ENCODE results near the gene SEZ6L2. TPM values are rescaled to one million over a fixed set of nuclear protein-coding genes. Genes with fewer than 3 reads are reported as not detected.

The SEZ6L2 gene
- total and polyA plus RNA-seq, 9 of the 15 experiments (the other 6 are each of a cell fraction or from before 2014, with no cell fraction given), result 0.10 to 2.1 (median 0.72) TPM

- no peak for TF ChIP-seq NR2C1 (IDR thresholded peaks at IDR 0.05)
- no peak for TF ChIP-seq NR2C1 (tag; IDR thresholded peaks at IDR 0.05)
- TF ChIP-seq ZNF165 (CRISPR knock-in tag; IDR thresholded peaks at IDR 0.05; ENCODE audit: borderline replicate concordance), result no peak
- no peak for TF ChIP-seq ZNF77 (CRISPR knock-in tag; IDR thresholded peaks at IDR 0.05)
- no peak for TF ChIP-seq POLR2B (IDR thresholded peaks at IDR 0.05; ENCODE audit: low read depth, partially characterized antibody)
- TF ChIP-seq ZNF780A (CRISPR knock-in tag; IDR thresholded peaks at IDR 0.05), result no peak
- TF ChIP-seq ZNF395 (CRISPR knock-in tag; IDR thresholded peaks at IDR 0.05), result no peak
Measured at GRCh38 chr16:29883987-29884386, 15.4 kb downstream of the SEZ6L2 start (continued).

- Histone ChIP-seq H3K27me3 (ENCODE audit: control insufficient read depth in 2 of 2, insufficient read depth in 2 of 2, low read length in 2 of 2) (peaks cover 8 to 17% of the 10 kb centered on the region in 2 experiments; a peak in 4 of 5 replicates), H3K4me1 (replicated peaks in 1 of 2; ENCODE audit: control insufficient read depth in 2 of 2, insufficient read depth in 2 of 2, low read length in 2 of 2) (peaks cover 5 to 20% of the 10 kb centered on the region in 2 experiments; a peak in 3 of 5 replicates), H3K9me3 (replicated peaks; ENCODE audit: control insufficient read depth, insufficient read depth, low read depth, low read length) (no peaks in the 10 kb centered on the region), H2AFZ (ENCODE audit: low read depth, low read length) (no peak overlapping the region), H3K79me2 (ENCODE audit: control insufficient read depth, insufficient read depth, low read length) (no peaks in the 10 kb centered on the region), H3K27ac (ENCODE audit: extremely low read depth, low read depth, low read length) (no peak overlapping the region), H3K4me2 (ENCODE audit: insufficient read depth, low read length) (no peak overlapping the region), H3K36me3 (ENCODE audit: control insufficient read depth, insufficient read depth, low read length) (no peaks in the 10 kb centered on the region), H3K9me1 (ENCODE audit: control insufficient read depth, insufficient read depth, low read length) (no peaks in the 10 kb centered on the region), H3K9ac (ENCODE audit: insufficient read depth in 1 of 2, low read depth in 2 of 2, low read length in 2 of 2) (no peak overlapping the region), H3K4me3 (no peak overlapping the region), H4K20me1 (replicated peaks; ENCODE audit: control insufficient read depth, insufficient read depth, low read length) (no peaks in the 10 kb centered on the region)
- ChIA-PET CTCF (ENCODE audit: low intra/inter-chr PET ratio) (no interaction called here), POLR2A (interaction anchor here (0.8 kb wide), 1 partner anchor 18 kb away, joined by 4 read pairs; the partner anchor contains the start of gene SEZ6L2)
- TF ChIP-seq NFYB (IDR thresholded peaks at IDR 0.05; ENCODE audit: extremely low read depth, insufficient read length) (no peak), ESRRA (IDR thresholded peaks at IDR 0.05; ENCODE audit: borderline replicate concordance, low read depth) (peak; percentile 46; the same call in 1 of the 2 replicates)
- 18% methylated on average over 3 of the region's 3 CpGs for WGBS (ENCODE audit: insufficient coverage, low coverage, missing lambda C conversion rate)
- no TSS peak for BruUV-seq (replicated peaks)
- no peak for ATAC-seq
- intact Hi-C loops (cut with micrococcal nuclease), result no loop called here
- no peak for FAIRE-seq
- DNase-seq (ENCODE audit: extremely low read depth in 1 of 4, low spot score in 3 of 4), result no peak
- in situ Hi-C loops (cut with MboI), result no loop called here
Measured at GRCh38 chr16:29881050-29881449, 18.3 kb downstream of the SEZ6L2 start.

Measured in K562 (cell line).